Activated gamma-delta T cell treated with Interleukin-2 at 50 U/mL for 16 hours (primary cell): Measurements from ENCODE around the gene PLCH2.

Experiments used
- DNase-seq: peaks from one replicate; pipeline ENCODE4 v3.0.0-alpha.2; 2020

Gene PLCH2

DNA sequence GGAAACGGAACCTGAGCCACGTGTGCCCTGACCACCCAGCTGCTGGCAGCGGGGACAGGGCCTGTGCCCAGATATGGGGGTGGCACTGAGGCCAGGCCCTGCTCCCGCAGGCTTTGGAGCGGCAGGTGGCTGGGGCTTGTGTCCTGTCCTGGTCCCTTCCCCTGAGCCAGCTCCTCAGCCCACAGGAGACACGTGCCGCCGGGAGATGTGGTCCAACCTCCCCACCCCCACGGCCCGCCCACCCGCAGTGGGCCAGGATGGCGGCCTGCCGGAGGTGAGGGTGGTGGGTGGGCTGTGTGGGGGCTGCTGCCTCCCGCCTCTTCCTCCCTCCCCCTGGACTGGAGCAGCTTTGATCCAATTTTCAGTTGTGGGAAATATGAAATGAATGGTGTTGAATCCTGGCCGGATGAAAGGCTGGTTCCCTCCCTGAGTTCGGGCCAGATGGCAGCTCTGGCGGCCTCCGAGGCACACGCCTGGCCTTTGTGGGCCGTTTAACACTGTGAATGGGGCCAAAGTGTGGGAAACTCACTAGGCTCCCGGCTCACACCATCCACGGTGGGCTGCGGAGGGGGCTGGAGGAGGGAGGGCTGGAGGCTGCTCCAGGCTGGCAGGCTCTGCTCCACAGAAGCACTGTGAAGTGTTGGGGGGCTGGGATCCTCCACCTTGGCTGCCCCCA, 56.5 kb downstream of the PLCH2 start:
- no peak for DNase-seq

DNA sequence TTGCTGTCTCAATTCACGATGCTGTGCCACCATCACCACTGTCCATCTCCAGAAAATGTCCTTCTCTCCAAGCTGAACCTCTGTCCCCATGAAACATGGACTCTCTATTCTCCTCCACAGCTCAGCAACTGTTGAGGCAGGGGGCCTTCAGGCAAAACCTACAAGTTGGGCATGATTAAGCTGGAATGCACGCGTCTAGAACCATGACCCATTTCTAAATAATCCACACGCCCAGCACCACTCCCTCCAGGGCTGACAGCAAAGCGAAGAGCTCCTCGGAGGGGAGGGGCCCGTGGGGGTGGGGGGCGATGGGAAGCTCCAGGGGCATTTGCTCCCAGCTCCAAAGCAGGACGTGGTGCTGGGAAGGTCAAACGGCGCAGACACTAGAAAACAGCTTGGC, 57.3 kb downstream of the PLCH2 start:
- no peak for DNase-seq

DNA sequence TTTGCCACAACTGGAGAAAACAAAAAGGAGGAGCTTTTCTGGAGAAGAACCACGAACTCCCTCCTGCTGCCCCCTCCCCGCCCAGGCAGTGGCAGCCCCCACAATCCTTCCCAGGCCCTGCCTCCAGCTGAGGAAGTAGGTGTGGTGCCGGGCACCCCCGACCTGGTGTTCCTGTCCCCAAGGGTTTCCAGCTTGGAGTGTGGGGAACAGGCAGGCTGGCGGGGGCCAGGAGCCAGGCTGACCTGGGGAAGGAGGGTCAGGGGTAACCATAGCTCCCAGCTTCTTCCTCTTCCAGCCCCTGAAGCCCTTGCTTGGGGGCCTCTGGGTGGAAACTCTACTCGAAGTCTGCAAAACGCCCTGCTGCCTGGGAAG, 58.2 kb downstream of the PLCH2 start:
- DNase-seq, result no peak

DNA sequence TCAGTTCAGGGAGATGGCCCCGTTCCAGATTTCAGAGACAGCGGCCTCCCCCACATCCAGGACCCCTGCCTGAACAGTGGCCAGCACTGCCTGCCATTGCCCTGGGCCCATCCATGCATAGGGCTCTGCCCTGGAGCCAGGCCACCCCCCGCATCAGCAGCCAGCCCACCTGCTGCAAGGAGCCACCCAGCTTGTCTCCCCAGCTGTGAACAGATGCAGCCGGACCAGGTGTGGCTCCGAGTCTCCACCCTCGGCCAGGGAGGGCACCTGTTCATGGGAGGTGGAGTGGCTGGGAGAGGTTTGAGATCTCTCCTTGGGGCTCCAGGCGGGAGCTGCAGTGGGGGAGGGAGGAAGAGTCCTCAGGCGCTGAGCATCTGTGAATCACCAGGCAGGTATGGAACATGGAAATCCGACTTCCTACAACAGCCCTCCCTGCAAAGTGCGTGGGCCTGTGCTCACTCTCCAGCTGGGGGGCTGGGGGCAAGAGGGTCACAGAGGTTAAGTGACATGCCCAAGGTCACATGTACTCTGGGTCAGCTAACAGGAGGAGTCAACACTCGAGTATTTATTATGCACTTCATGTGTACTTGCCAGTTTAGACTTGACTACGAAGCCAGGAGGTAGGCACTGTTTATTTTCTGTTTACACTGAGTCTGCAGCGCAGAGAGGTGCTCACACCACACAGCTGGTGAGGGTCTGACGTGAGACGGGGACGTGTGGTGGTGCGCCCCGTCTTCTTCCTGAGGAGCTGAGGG, 58.8 kb downstream of the PLCH2 start:
- DNase-seq, result no peak

DNA sequence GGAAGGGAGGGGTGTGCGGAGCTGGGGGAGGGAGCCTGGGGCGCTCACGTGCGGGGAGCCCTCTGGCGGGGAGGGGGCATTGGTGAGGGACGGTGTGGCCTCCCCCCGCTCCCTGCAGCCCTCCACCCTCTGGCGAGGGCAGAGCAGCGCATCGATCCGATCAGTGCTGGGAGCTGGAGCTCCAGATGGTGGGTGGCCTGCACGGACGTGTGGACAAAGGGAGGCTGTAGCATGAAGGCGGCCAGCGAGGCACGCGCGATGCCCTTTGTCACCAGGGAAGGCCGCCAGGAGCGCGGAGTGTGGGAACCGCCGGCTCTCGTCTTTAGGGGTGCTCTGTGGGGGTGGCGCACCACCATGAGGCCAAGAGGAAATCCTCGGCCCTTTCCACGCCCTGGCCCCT, 59.4 kb downstream of the PLCH2 start:
- no peak for DNase-seq

DNA sequence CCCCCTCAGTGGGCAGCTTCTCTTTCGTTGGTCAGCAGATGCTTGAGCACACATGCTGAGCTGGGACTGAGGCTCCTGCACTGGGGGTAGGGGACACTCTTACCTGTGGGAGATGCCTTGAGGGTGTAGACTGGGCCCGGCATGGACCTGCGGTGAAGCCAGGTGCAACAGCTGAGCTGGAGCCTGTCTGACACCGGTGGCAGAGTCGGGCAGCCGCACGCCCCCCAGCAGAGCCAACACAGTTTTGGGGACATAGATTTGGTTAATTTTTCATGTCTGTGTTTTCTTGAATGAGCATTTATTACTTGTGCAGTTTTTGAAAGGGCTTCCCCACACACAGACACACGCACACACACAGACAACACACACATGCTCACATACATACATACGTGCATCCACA, 59.9 kb downstream of the PLCH2 start:
- DNase-seq, result no peak

DNA sequence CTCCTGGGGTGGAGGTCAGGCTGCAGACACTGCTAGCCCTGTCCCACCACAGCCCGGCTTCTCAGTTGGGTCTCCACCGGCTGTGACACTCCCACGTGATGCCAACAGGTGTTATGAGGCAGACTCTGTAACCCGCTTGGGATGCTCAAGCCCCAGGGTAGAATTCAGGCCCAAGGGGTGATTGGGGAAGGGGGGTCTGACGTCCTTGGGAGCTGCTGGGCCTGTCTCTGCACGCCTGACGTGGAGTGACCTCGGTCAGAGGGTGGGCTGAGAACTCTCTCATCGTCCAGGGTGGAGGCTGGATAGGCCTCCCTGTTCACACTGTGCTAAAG, 61.7 kb downstream of the PLCH2 start:
- DNase-seq, result no peak

DNA sequence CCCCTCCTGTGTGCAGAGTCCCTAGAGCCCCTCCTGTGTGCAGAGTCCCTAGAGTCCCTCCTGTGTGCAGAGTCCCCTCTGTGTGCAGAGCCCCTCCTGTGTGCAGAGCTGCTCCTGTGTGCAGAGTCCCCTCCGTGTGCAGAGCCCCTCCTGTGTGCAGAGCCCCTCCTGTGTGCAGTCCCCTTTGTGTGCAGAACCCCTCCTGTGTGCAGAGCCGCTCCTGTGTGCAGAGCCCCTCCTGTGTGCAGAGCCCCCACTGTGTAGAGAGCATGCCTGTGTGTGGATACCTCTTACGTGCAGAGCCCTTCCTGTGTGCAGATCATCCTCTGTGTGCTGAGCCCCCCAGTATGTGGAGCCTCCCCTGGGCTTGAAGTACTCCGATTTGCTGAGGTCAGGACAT, 62.3 kb downstream of the PLCH2 start:
- no peak for DNase-seq

DNA sequence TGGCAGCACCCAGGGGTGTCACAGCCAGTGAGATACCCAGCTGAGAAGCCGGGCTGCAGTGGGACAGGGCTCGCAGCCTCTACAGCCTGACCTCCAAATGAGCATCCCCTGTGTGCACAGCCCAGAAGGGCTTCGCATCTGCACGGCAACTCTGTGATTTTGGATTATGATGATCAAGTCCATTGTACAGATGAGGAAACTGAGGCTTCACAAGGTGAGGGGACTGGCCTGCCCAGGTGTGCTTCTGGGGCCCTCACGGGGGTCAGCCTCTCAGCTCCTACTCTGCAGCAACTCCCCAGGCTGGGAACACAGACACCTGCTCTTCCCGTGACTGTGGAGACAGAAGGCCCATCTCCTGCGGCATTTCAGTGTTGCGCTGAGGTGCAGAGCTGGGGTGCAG, 62.8 kb downstream of the PLCH2 start:
- no peak for DNase-seq

DNA sequence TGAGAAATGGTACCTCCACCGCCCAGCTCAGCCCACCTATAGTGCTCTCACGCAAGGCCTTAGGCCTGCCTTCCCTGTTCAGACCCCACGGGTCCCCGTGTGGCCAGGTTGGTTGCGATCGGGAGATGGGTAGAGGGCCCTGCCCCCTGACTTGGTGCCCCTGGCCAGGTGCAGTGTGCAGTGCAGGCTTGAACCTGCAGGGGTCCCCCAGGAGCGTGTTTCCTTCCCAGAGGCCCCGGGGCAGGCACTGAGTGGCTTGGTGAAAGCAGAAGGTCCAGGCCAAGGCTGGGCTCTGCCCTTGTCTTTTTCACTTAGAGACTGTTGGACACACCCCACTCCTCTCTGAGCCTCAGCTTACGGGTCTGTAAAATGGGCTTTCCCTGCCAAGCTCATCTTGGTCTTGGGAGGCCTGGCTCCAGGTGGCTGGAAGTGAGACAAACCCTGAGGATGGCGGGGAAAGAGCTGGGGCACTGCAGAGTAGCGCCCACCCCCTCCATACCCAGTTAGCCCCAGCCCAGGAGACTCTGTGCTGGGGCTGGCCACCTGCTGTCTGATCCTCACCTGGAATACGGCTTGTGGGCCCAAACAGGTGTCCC, 63.3 kb downstream of the PLCH2 start:
- no peak for DNase-seq

DNA sequence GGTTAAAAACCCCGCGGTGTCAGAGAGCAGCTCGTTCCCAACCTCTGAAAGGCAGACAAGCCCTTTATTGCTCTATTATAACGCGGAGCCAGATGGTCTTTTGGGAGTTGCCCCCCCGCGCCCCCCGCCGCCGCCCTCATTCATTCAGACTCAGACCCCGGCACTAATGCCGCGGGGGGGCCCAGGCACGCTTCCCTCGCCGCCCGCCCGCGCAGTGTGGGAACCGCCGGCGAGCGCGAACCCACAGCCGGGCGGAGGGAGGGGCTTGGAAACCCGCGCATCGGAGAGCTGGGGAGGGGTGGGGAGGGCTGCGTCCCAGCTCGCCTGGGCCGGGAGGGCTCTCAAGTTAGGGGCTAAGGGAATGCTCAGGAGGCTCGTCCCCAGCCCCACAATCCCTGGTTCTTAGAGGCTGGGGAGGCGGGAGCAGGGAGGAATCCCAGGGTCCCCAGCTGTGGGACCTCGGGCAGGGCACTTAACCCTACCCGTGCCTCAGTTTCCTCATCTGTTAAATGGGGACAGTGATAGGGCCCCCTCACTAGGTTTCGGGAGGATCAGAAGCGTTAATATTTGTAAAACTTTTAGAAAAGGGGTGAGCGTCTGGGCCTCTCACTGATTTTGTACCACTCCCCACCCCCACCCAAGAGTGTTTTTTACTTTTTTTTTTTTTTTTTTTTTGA, 64.9 kb downstream of the PLCH2 start:
- DNase-seq, result no peak

DNA sequence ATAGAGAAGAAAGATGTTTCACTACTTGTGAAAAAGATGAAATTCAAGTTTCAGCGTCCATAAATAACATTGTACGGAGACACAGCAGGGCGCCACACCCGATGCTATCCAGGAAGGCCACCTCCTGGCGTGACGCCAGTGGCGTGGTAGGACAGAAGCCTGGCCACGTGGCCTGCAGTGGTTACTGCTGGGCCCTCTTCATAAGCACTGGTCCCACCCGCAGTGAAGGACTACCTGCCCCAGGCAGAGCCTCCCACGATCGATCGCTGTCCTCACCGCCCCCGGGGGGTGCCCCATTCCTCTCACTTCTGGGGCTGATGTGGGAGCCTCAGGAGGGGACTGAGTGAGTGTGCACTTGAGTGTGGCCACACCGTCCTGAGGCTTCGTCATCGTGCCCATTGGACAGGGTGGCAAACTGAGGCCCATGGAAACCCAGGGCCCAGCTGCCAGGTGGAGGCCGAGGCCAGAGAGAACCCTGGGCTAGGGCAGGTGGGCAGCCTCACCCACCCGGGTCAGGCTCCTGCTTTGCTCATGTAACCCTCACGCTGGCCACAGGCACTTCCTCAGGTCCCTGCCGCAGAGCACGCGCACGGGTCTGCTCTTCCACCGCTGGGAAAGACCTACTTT, 65.6 kb downstream of the PLCH2 start:
- DNase-seq, result no peak

DNA sequence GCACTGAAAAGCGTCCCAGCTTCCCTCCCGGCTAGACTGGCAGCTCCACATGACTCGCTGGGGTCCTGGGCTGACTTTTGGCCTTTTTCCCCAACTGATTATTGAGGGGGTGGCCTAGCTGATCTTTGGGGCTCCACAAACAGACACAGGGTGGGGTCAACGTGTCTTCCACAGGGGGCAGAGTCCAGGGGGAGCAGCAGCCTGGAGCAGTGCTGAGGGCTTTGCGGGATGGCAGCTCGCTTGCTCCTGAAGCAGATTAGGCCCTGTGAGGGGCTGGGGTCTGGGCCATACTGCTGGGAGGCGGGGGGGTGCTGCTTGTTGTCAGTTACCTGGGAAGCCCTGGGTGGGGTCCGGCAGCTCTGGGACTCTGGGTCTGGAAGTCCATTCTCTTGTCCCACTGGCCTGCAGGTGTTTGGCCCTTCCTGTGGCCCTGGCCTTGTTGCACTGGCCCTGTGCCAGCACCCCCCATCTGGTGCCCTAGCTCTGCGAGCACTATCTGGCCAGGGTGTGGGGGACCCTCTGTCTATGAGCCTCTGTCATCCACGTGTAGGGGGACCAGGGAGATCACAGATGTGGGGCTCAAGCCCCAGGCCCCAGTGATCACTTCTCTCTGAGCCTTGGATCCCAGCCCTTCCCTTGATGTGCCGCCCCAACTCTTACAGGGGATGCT, 66.3 kb downstream of the PLCH2 start:
- DNase-seq, result no peak

DNA sequence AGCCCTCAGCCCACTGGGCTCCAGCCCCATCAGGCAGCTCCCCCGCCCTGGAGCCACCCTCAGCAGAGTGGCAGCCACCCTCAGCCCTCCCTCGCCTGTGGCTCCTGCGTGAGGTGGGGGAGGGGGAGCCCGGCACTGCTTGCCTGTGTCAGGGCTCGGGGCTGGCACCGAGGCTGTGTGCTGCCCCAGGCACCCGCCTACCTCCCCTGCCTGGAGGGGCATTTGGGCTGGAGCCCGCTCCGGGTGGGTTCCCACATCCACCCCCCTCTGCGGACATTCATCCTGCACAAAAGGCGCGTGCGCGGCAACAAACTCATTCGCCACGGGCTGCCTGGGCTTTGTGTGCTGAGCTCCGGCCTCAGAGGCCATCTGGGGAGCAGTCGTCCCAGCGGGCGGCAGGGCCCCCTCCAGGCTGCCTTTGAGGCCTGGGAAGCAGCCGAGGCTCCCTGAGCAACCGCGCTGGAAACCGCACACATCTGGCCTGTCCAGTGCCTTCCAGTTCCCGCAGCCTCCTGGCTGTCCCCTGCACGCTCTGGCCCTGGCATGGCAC, 67.5 kb downstream of the PLCH2 start:
- DNase-seq, result peak; percentile 56

DNA sequence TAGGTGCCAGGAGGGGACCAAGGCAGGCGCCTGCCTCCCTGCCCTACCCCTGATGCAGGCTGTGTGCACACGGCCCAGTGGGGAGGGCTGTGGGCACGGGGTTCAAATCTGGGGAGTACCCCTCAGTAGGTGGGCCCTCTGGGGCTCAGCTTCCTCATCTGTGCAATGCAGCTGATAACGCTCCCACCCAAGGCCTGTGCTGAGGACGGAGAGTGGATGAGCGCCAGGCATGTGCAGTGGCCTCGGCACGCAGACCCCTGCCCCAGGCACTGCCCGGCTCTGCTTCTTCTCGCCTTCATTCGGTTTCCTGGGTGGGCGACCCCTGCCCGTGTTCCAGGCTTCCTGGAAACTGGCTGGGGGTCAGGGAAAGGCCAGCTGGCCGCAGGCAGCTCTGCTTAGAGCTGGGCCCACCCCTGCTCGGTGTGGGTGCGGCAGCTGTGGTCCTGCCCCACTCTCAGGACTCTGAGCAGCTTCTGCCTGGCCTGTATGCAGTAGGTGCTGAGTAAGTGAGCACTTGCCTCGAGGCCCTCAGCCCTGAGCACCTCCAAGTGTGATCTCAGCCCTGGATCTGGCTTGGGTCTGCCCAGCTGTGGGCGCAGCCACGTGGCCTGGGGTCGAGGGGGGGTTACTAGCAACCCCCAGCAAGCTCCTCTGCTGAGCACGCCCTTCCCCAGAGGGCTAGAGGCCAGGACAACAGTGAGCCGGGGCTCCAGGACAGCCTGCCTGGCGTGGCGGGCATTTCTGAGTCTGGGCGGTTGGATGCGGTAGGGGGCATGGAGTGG, 68.2 kb downstream of the PLCH2 start:
- DNase-seq, result no peak

DNA sequence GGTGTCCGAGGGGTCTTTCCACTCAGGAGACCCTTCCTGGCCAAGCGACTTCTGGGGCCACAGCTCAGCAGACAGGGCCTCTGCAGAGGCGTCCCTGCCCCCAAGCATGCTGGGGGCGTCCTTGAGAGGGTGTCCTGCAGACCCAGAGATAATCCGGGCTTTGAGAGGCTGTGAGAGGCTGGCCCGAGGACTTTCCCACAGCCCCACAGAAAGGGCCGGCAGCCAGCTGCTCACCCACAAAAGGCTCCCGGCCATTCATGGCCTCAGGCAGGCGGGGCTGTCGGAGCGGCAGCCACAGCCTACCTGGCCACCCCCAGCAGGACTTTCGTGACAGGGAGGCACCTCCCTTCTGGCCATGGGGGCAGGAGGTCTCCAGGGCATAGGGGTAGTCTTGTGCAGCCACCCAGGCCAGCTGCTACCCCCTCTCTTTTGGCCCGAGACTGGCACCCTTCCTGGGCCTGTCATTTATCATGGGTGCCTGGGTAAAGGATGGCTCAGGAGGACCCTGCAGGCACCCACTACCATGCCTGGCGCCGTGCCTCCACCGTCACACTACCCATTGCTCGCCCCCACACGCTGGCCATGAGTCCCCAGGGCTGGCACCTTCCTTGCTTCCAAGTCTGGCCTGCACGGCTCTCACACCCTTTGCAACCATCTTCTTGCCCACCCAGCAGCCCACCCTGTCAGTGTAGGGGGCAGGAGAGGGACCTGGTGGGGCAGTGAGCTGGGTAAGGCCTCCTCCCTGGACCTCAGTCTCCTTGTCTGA, 69.0 kb downstream of the PLCH2 start:
- DNase-seq, result no peak

DNA sequence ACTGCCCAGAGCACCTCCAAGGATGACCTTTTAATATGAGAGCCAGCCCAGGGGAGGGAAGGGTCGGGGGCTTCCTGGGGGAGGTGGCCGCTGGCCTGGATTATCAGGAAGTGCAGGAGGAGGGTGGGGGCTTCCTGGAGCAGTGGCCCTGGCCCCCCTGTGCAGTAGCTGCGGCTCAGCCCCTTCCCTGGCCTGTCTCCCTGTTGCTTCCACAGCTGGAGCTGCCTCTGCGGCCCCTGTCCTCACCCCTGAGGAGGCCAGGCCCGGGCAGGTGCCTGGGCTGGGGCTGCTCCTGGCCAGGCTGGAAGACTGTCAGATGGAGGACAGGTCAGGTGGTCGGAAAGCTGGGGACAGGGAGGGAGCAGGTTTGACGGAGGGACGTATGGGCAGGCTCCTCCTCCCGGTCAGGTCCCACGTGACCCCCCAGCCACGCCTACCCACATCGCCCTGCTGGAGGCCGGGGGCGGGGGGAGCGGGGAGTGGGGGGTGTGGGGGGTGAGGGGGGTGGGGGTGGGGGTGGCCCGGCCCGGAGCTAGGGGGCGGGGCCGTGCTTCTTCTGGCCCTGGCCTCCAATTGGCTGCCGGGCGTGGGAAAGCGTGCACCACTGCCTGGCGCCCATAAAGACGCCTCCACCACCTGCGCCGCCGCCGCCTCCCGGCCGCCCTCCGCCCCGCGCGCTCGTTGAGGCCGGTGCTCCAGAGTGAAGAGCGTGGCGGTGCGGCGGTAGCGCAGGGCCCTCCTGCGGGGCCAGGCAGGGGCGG, 69.8 kb downstream of the PLCH2 start:
- DNase-seq, result peak; percentile 88

DNA sequence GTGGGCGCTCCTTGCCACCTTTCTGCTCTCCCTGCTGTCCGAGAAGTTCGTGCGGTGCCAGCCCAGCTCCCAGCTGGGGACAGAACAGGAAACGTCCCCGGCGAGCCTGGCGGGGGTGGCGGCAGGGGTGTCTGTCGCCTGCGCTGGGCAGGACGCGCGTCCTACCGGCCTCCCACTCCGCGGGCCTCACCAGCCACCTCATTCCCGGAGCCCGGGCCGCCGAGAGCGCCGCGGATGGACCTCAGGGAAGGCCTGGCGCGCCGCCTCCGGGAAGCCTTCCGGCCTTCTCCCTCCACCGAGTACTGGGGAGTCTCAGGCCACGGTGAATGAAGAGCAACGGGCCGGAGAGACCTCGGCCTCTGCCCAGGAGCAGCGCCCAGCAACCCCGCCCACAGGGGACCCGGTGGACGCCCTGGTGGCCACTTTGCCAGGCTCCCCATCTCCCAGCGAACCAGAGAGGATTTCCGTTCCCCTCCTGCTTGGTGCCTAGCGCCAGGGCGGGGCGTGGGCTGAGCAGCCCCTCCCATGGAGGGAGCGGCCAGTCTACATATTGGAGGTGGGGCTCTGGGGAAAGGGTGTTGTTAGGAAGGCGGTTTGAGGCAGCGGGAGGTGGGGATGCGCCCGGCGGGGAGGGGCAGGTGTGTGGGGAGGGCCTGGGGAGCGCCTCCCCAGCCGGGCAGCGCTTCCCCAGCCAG, 70.6 kb downstream of the PLCH2 start:
- DNase-seq, result peak; percentile 73

DNA sequence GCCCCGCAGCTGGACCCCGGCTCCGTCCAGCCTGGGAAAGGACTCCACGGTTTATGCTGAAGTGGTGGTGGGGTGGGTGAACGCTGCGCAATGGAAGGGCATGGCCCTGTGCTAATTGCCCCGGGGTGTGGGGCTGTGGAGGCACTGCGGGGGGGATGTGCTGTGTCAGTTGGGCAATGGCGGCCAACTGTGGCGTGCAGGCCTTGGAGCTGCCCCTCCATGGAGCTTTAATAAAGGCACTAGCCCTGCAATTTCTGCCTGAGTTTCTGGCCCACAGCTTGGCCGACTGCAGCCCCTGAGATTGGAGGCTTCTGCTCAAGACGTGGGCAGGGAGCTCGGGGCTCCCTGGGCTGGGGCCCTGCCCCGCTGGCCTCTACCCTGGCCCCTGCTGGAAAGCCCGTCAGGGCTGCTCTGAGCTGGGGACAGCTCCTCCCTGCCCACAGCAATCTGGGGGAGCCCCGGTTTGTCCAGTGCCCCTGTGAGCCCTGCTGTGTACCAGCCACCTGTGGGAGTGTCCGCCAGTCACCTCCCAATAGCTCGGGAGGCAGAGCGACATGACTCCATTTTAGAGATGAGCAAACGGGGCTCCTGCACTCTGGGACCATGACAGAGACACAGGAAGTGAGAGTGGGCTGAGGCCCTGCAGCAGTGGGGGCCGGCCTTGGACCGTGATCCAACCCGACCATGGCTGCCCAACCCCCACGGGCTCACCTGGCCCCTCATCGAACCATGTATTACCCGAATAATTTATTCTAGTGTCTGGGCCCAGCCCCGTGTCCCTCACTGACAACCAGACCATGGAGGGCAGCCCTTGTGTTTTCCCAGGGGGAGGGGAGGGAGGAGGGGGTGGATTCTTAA, 71.3 kb downstream of the PLCH2 start:
- DNase-seq, result peak; percentile 52
